GF-D8 (cell line): ENCODE data around the gene P2RX6.

Experiments used
- DNase-seq: peaks from one replicate; lab custom pipeline; 2025; lab: John Stamatoyannopoulos, UW

P2RX6 gene

DNA sequence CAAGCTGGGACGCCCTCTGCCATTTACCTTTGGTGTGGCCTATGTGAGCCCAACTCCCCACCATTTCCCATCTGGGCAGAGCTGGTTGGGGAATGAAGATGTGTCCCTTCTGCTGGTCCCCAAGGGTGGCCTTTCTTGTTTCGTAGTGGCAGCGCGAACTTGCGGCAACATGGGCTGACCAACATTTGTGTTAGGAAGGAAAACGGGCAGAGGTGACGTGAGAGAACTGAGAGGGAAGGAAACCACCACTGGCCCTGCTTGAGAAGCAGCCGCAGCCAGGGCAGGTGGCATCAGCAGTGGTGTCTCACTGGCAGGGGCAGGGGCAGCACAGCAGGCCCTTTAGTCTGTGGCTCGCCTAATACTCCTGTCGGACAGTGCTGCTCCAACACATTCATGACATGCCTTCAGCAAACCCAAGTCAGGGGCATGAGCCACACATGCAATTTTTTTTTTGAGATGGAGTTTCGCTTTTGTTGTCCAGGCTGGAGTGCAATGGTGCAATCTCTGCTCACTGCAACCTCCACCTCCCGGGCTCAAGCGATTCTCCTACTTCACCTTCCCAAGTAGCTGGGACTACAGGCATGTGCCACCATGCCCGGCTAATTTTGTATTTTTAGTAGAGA lies 60.7 kb downstream of the P2RX6 start:
- DNase-seq, result no peak

DNA sequence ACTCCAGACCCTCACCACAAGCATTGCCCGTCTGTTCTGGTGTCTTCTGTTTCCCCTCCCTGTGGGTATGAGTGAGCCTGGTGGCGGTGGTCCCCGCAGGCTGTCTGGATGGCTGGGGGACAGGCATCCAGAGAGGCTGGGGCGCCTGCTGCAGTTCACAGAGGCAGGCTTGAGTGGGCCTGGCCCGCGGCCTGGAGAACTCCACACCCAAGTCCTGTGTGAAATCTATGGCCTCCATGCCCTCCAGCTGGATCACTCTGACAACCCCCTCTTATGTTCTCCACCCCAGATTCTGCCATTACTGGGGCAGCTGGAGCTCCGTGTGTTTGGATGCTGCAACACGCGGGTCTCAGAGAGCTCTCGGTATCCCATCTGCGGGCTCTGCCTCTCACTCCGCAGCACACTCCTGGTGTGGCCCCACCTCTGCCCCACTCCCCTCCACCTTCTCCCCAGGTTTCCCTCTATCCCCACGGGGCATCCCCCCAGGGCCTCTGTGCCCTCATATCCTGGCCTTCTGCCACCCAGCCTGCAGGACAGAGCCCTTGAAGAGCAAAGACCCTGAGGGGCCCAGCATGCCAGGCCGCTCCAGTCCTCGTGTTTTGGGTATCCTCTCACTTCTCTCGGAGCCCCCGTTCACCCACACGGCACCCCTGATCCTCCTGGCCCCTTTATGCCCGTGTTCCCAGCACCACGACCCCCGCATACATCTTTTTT lies 62.1 kb downstream of the P2RX6 start:
- no peak for DNase-seq
